SK-N-SH (cell line): ENCODE measurements around the gene F11R. TPM values are rescaled to one million over a fixed set of nuclear protein-coding genes. Genes with fewer than 3 reads are reported as not detected.

Source experiments
- CTCF ChIA-PET: fragments of 300-600, 350-600 bp; formaldehyde crosslinking; extraction: SDS; loops from one replicate; lab custom pipeline; 2021; lab: Yijun Ruan, JAX
- POLR2A ChIA-PET: fragments of 350-600 bp; sonication (Branson Sonifier 250); formaldehyde crosslinking; extraction: SDS; loops from one replicate; lab custom pipeline; 2020; ENCODE audit warnings: antibody characterized with exemption, inconsistent platforms; lab: Yijun Ruan, JAX
- DNase-seq: peaks from one replicate; pipeline ENCODE4 v3.0.0; 2012
- H2AFZ ChIP-seq: fragments of 200-600 bp; sonication (generic); 2 replicates; pipeline ENCODE4 v1.8.1; 2016; ENCODE audit warnings: antibody characterized with exemption, mild to moderate bottlenecking, low read depth
- H3F3A ChIP-seq: fragments of 200-600 bp; sonication (generic); replicated peaks from 2 replicates; pipeline ENCODE3; 2016; ENCODE audit warnings: antibody characterized with exemption, mild to moderate bottlenecking; ENCODE audit not compliant: insufficient read depth
- H3K27ac ChIP-seq, 2 experiments: fragments of 200-500 bp in 1 of 2; fragments of 200-600 bp in 1 of 2; sonication (Bioruptor generic) in 1 of 2; sonication (generic), shearing (Covaris generic) in 1 of 2; 2 replicates each; pipeline versions ENCODE4 v1.5.1 to v1.6.1; 2014 to 2016; ENCODE audit warnings: low read depth in 2 of 2, inconsistent platforms in 1 of 2, low read length in 1 of 2, mild to moderate bottlenecking in 1 of 2, mixed read lengths in 1 of 2
- H3K27me3 ChIP-seq: fragments of 200-600 bp; sonication (generic), shearing (Covaris generic); 2 replicates; pipeline ENCODE4 v1.6.1; 2016; ENCODE audit warnings: mixed run types; ENCODE audit not compliant: insufficient read depth
- H3K36me3 ChIP-seq, 2 experiments: fragments of 200-500 bp in 1 of 2; fragments of 200-600 bp in 1 of 2; sonication (Bioruptor generic) in 1 of 2; sonication (generic) in 1 of 2; replicated peaks in 1 of 2; 2 replicates each; pipeline versions ENCODE3 to v1.5.1; 2014 to 2016; ENCODE audit warnings: low read length in 1 of 2, mild to moderate bottlenecking in 1 of 2; ENCODE audit not compliant: insufficient read depth in 2 of 2, control insufficient read depth in 1 of 2
- H3K4me1 ChIP-seq, 2 experiments: fragments of 200-500 bp in 1 of 2; fragments of 200-600 bp in 1 of 2; sonication (Bioruptor generic) in 1 of 2; sonication (generic), shearing (Covaris generic) in 1 of 2; 2 replicates each; pipeline versions ENCODE4 v1.5.1 to v1.6.1; 2014 to 2016; ENCODE audit warnings: low read depth in 1 of 2, low read length in 1 of 2, mixed run types in 1 of 2; ENCODE audit not compliant: insufficient read depth in 2 of 2, control insufficient read depth in 1 of 2
- H3K4me2 ChIP-seq: fragments of 200-600 bp; sonication (generic), shearing (Covaris generic); 2 replicates; pipeline ENCODE4 v1.6.1; 2017; ENCODE audit warnings: mixed run types
- H3K4me3 ChIP-seq, 2 experiments: fragments of 200-500 bp in 1 of 2; fragments of 200-600 bp in 1 of 2; sonication (Bioruptor generic) in 1 of 2; sonication (generic), shearing (Covaris generic) in 1 of 2; 2 replicates each; pipeline versions ENCODE4 v1.5.1 to v1.8.1; 2014 to 2016; ENCODE audit warnings: low read depth in 2 of 2, inconsistent platforms in 1 of 2, low read length in 1 of 2, mild to moderate bottlenecking in 1 of 2, mixed read lengths in 1 of 2, moderate library complexity in 1 of 2
- H3K79me2 ChIP-seq: fragments of 200-600 bp; sonication (generic); 2 replicates; pipeline ENCODE4 v1.8.1; 2017; ENCODE audit warnings: mild to moderate bottlenecking; ENCODE audit not compliant: insufficient read depth
- H3K9ac ChIP-seq: fragments of 200-600 bp; sonication (generic); 2 replicates; pipeline ENCODE4 v1.6.1; 2017; ENCODE audit warnings: mixed run types
- H3K9me2 ChIP-seq: fragments of 200-600 bp; sonication (generic); 2 replicates; pipeline ENCODE4 v1.6.1; 2017; ENCODE audit warnings: mixed run types
- H3K9me3 ChIP-seq: fragments of 200-600 bp; sonication (generic); 2 replicates; pipeline ENCODE4 v1.6.1; 2017; ENCODE audit warnings: mixed run types, mild to moderate bottlenecking, moderate library complexity
- H4K20me1 ChIP-seq: fragments of 200-600 bp; sonication (generic); 2 replicates; pipeline ENCODE4 v1.6.1; 2017; ENCODE audit warnings: mild to moderate bottlenecking, mixed run types; ENCODE audit not compliant: insufficient read depth
- CTCF ChIP-seq: fragments of 200-600 bp; sonication (generic); IDR thresholded peaks from 2 replicates; pipeline ENCODE4 v1.6.1; 2017; ENCODE audit warnings: antibody characterized with exemption, mild to moderate bottlenecking, moderate library complexity
- ELF1 ChIP-seq: IDR thresholded peaks from 2 replicates; pipeline ENCODE4 v1.4.0; 2012
- EZH2phosphoT487 ChIP-seq: fragments of 200-600 bp; sonication (generic); IDR thresholded peaks from 2 replicates; pipeline ENCODE4 v1.6.1; 2017; ENCODE audit warnings: low read depth, mixed run types, mild to moderate bottlenecking, antibody characterized with exemption, moderate library complexity, borderline replicate concordance
- FOSL2 ChIP-seq: IDR thresholded peaks from 2 replicates; pipeline ENCODE4 v1.4.0; 2012; ENCODE audit warnings: low read depth, mild to moderate bottlenecking, moderate library complexity, borderline replicate concordance
- FOXJ3 ChIP-seq: sonication (generic); formaldehyde crosslinking; IDR thresholded peaks from 2 replicates; pipeline ENCODE4 v1.5.1; 2020; ENCODE audit warnings: mild to moderate bottlenecking, missing genetic modification reagents
- MEF2A ChIP-seq: IDR thresholded peaks from 2 replicates; pipeline ENCODE4 v1.4.0; 2012; ENCODE audit warnings: low read depth, borderline replicate concordance
- RAD21 ChIP-seq: IDR thresholded peaks from 2 replicates; pipeline ENCODE4 v1.6.1; 2012; ENCODE audit warnings: mild to moderate bottlenecking, low read length
- RCOR1 ChIP-seq: fragments of 150-350 bp; IDR thresholded peaks from 2 replicates; pipeline ENCODE4 v1.6.1; 2017; ENCODE audit warnings: antibody characterized with exemption, low read length
- REST ChIP-seq: IDR thresholded peaks from 2 replicates; pipeline ENCODE4 v1.6.1; 2012; ENCODE audit warnings: mild to moderate bottlenecking, low read depth, low read length, moderate library complexity
- RFX5 ChIP-seq: IDR thresholded peaks from 2 replicates; pipeline ENCODE4 v1.6.1; 2012; ENCODE audit warnings: mild to moderate bottlenecking, improper control_type of control experiment, low read length
- RXRA ChIP-seq: IDR thresholded peaks from 2 replicates; pipeline ENCODE4 v1.4.0; 2012; ENCODE audit warnings: low read depth, mild to moderate bottlenecking, borderline replicate concordance
- SIN3A ChIP-seq: IDR thresholded peaks from 2 replicates; pipeline ENCODE4 v1.6.1; 2012; ENCODE audit warnings: low read depth, mild to moderate bottlenecking, low read length, moderate library complexity, borderline replicate concordance
- SMC3 ChIP-seq: IDR thresholded peaks from 2 replicates; pipeline ENCODE4 v1.6.1; 2012; ENCODE audit warnings: low read depth, low read length, improper control_type of control experiment
- ZBTB33 ChIP-seq: IDR thresholded peaks from 2 replicates; pipeline ENCODE4 v1.4.0; 2012; ENCODE audit warnings: low read depth, borderline replicate concordance
- WGBS: methylation state at CpG from one replicate; pipeline ENCODE4 v1.1.6; 2017; ENCODE audit warnings: low lambda C conversion rate; 5-methylcytosine and 5-hydroxymethylcytosine counted together
- polyA plus RNA-seq, 3 experiments: library from polyadenylated mRNA; depleted of rRNA; stranded (reverse); fragments of >200 nt; gene quantifications; 2 replicates each; pipeline ENCODE4 v1.2.3, GENCODE V29; 2012
- TF ChIP-seq, protein P1 (sequence below): IDR thresholded peaks from 2 replicates; pipeline ENCODE4; 2012

F11R gene
- polyA plus RNA-seq, 1 of the 3 experiments (the other 2 are of a cell fraction) = 9.0 TPM

GRCh38 chr1:161037661-161038522, 16.9 kb upstream of the F11R start:
- no peak for TF ChIP-seq RAD21
- TF ChIP-seq EZH2phosphoT487 = no peak
- no peak for TF ChIP-seq FOXJ3 (CRISPR knock-in tag)
- TF ChIP-seq SIN3A = no peak
- TF ChIP-seq ZBTB33 = no peak
- TF ChIP-seq CTCF = no peak
- no peak for TF ChIP-seq ELF1
- TF ChIP-seq RXRA = no peak
- TF ChIP-seq RFX5 = no peak
- no peak for TF ChIP-seq SMC3
- TF ChIP-seq RCOR1 = no peak
- no peak for TF ChIP-seq FOSL2
- no peak for TF ChIP-seq REST
- TF ChIP-seq, protein P1, sequence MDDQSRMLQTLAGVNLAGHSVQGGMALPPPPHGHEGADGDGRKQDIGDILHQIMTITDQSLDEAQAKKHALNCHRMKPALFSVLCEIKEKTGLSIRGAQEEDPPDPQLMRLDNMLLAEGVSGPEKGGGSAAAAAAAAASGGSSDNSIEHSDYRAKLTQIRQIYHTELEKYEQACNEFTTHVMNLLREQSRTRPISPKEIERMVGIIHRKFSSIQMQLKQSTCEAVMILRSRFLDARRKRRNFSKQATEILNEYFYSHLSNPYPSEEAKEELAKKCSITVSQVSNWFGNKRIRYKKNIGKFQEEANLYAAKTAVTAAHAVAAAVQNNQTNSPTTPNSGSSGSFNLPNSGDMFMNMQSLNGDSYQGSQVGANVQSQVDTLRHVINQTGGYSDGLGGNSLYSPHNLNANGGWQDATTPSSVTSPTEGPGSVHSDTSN = no peak
- TF ChIP-seq MEF2A = no peak
- TF ChIP-seq, all 33 proteins: peak for 0
- Histone ChIP-seq H3K4me2 (peak overlapping the region; percentile 74), H3K4me1 (peaks cover 0 to 4% of the 10 kb centered on the region in 2 experiments; a peak in 1 of 4 replicates), H3K27me3 (no peaks in the 10 kb centered on the region), H3K79me2 (peaks cover 6% of the 10 kb centered on the region; the same call in 1 of the 2 replicates), H3K36me3 (peaks cover 17 to 33% of the 10 kb centered on the region in 2 experiments), H3K9me2 (no peaks in the 10 kb centered on the region), H4K20me1 (no peaks in the 10 kb centered on the region), H2AFZ (peak overlapping the region; percentile 74; the same call in 1 of the 2 replicates), H3K4me3 (peak overlapping the region; percentile 55 to 60), H3F3A (no peaks in the 10 kb centered on the region), H3K9ac (peak overlapping the region; percentile 66), H3K9me3 (no peaks in the 10 kb centered on the region), H3K27ac (peak overlapping the region in 1 of 2 experiments; percentile 54; a peak in 1 of 4 replicates)
- 65% methylated on average over 21 of the region's 21 CpGs for WGBS
- ChIA-PET CTCF (interaction anchor here (0.6 to 6.9 kb wide), 7 partner anchors 9 to 101 kb away, joined by 3 to 43 read pairs (median 6); partner anchors contain the start of gene KLHDC9), POLR2A (interaction anchor here (0.7 to 1.7 kb wide), 3 partner anchors 8 to 264 kb away, joined by 3 to 11 read pairs (median 4); partner anchors contain the start of gene USF1)
- no peak for DNase-seq
